Non-pigmented ciliary epithelial cell (primary cell): ENCODE results near the gene SF3A2.
"Not testable (repeated sequence)": the region's sequence is repeated elsewhere in the genome, so short reads cannot be mapped to it uniquely, and the experiment has no call there.

Experiments used
- DNase-seq: peaks from one replicate; pipeline ENCODE4 v3.0.0-alpha.2; 2010; ENCODE audit warnings: low read depth

Gene SF3A2

GRCh38 chr19:2274931-2275535, 38.4 kb downstream of the SF3A2 start:
- no peak for DNase-seq

GRCh38 chr19:2275588-2276428, 39.2 kb downstream of the SF3A2 start:
- DNase-seq: no peak

- DNase-seq: no peak
These were observed 39.9 kb downstream of the SF3A2 start for GRCh38 chr19:2276429-2276986.

GRCh38 chr19:2277138-2277537, 40.5 kb downstream of the SF3A2 start:
- DNase-seq: no peak

GRCh38 chr19:2278459-2279158, 42.0 kb downstream of the SF3A2 start:
- no peak for DNase-seq

GRCh38 chr19:2280633-2281264, 44.1 kb downstream of the SF3A2 start:
- DNase-seq: no peak

GRCh38 chr19:2281265-2282061, 44.8 kb downstream of the SF3A2 start:
- not testable (repeated sequence) for DNase-seq

- DNase-seq: no peak
These were observed 45.6 kb downstream of the SF3A2 start, which contains the start of gene PEAK3 for GRCh38 chr19:2282062-2282861. PEAK3 (minus strand) TSS chr19:2282175; CDS start chr19:2280931, 1,244 bp downstream.

- DNase-seq: no peak
These were observed 46.2 kb downstream of the SF3A2 start for GRCh38 chr19:2282862-2283237.

GRCh38 chr19:2283835-2284507, 47.3 kb downstream of the SF3A2 start:
- no peak for DNase-seq

GRCh38 chr19:2286402-2287140, 49.9 kb downstream of the SF3A2 start:
- no peak for DNase-seq

GRCh38 chr19:2287585-2288337, 51.1 kb downstream of the SF3A2 start:
- no peak for DNase-seq

GRCh38 chr19:2288338-2288817, 51.8 kb downstream of the SF3A2 start:
- no peak for DNase-seq

GRCh38 chr19:2288818-2289713, 52.4 kb downstream of the SF3A2 start:
- no peak for DNase-seq

- DNase-seq: no peak
These were observed 53.3 kb downstream of the SF3A2 start for GRCh38 chr19:2289714-2290435.

- DNase-seq: no peak
These were observed 54.0 kb downstream of the SF3A2 start for GRCh38 chr19:2290441-2291184.
